ENCODE data around the gene TMEM108. TPM values are rescaled to one million over a fixed set of nuclear protein-coding genes. Genes with fewer than 3 reads are reported as not detected.
A peak's percentile ranks its signal among the peaks of the same experiment; 100 is the strongest.

Gene TMEM108
- total and polyA plus RNA-seq, 2 donors (not counting 1 experiment from before 2014, with no cell fraction given): 0.10 to 0.17 TPM

- H4K20me1 ChIP-seq (ENCODE audit: control insufficient read depth, extremely low read depth, insufficient read depth, low read length): no peaks in the 10 kb centered on the region
- no peaks in the 10 kb centered on the region for H3K79me2 ChIP-seq (ENCODE audit: control insufficient read depth, insufficient read depth, low read length)
- H3K27me3 ChIP-seq (ENCODE audit: control insufficient read depth, insufficient read depth, low read length): no peaks in the 10 kb centered on the region
- no peak overlapping the region for H2AFZ ChIP-seq (ENCODE audit: low read length)
- no peaks in the 10 kb centered on the region for H3K4me1 ChIP-seq (ENCODE audit: control insufficient read depth, extremely low read depth, insufficient read depth, low read length)
- H3K9ac ChIP-seq (ENCODE audit: insufficient read depth, low read length): no peak overlapping the region
- no peak overlapping the region for H3K4me2 ChIP-seq (ENCODE audit: extremely low read depth, insufficient read depth, low read length)
- H3K27ac ChIP-seq (ENCODE audit: insufficient read depth, low read length): no peak overlapping the region
- H3K9me3 ChIP-seq (ENCODE audit: control insufficient read depth, insufficient read depth, low read depth, low read length): no peaks in the 10 kb centered on the region
- TF ChIP-seq EZH2 (IDR thresholded peaks at IDR 0.05; ENCODE audit: low read length, missing control alignments): no peak
- TF ChIP-seq, protein P1, sequence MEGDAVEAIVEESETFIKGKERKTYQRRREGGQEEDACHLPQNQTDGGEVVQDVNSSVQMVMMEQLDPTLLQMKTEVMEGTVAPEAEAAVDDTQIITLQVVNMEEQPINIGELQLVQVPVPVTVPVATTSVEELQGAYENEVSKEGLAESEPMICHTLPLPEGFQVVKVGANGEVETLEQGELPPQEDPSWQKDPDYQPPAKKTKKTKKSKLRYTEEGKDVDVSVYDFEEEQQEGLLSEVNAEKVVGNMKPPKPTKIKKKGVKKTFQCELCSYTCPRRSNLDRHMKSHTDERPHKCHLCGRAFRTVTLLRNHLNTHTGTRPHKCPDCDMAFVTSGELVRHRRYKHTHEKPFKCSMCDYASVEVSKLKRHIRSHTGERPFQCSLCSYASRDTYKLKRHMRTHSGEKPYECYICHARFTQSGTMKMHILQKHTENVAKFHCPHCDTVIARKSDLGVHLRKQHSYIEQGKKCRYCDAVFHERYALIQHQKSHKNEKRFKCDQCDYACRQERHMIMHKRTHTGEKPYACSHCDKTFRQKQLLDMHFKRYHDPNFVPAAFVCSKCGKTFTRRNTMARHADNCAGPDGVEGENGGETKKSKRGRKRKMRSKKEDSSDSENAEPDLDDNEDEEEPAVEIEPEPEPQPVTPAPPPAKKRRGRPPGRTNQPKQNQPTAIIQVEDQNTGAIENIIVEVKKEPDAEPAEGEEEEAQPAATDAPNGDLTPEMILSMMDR (conservative IDR thresholded peaks at IDR 0.05 in 1 of 2, IDR thresholded peaks at IDR 0.05 in 1 of 2; ENCODE audit: low read depth in 1 of 2, low read length in 2 of 2): no peak
- peak in 1 of 2 donors; percentile 70 for DNase-seq (ENCODE audit: low read depth in 2 of 2)
- H3K36me3 ChIP-seq (ENCODE audit: control insufficient read depth, insufficient read depth, low read length): no peaks in the 10 kb centered on the region
- H3K4me3 ChIP-seq (replicated peaks in 1 of 4; ENCODE audit: control extremely low read depth in 1 of 4, insufficient read depth in 1 of 4, low read depth in 3 of 4, low read length in 4 of 4): no peak overlapping the region
Measured at GRCh38 chr3:133426721-133427120, 388.5 kb downstream of the TMEM108 start.

GRCh38 chr3:133428552-133428951, 390.4 kb downstream of the TMEM108 start:
- H3K9me3 ChIP-seq (ENCODE audit: control insufficient read depth, insufficient read depth, low read depth, low read length): no peaks in the 10 kb centered on the region
- no peak overlapping the region for H3K4me3 ChIP-seq (replicated peaks in 1 of 4; ENCODE audit: control extremely low read depth in 1 of 4, insufficient read depth in 1 of 4, low read depth in 3 of 4, low read length in 4 of 4)
- no peaks in the 10 kb centered on the region for H3K79me2 ChIP-seq (ENCODE audit: control insufficient read depth, insufficient read depth, low read length)
- H3K4me1 ChIP-seq (ENCODE audit: control insufficient read depth, extremely low read depth, insufficient read depth, low read length): no peaks in the 10 kb centered on the region
- H3K36me3 ChIP-seq (ENCODE audit: control insufficient read depth, insufficient read depth, low read length): no peaks in the 10 kb centered on the region
- DNase-seq (ENCODE audit: low read depth in 2 of 2): no peak
- H2AFZ ChIP-seq (ENCODE audit: low read length): no peak overlapping the region
- H3K27ac ChIP-seq (ENCODE audit: insufficient read depth, low read length): no peak overlapping the region
- H4K20me1 ChIP-seq (ENCODE audit: control insufficient read depth, extremely low read depth, insufficient read depth, low read length): no peaks in the 10 kb centered on the region
- no peak overlapping the region for H3K9ac ChIP-seq (ENCODE audit: insufficient read depth, low read length)
- H3K27me3 ChIP-seq (ENCODE audit: control insufficient read depth, insufficient read depth, low read length): no peaks in the 10 kb centered on the region
- H3K4me2 ChIP-seq (ENCODE audit: extremely low read depth, insufficient read depth, low read length): no peak overlapping the region
- TF ChIP-seq EZH2 (IDR thresholded peaks at IDR 0.05; ENCODE audit: low read length, missing control alignments): no peak

- Histone ChIP-seq H3K27ac (ENCODE audit: insufficient read depth, low read length) (no peak overlapping the region), H3K4me1 (ENCODE audit: control insufficient read depth, extremely low read depth, insufficient read depth, low read length) (no peaks in the 10 kb centered on the region), H3K4me2 (ENCODE audit: extremely low read depth, insufficient read depth, low read length) (no peak overlapping the region), H4K20me1 (ENCODE audit: control insufficient read depth, extremely low read depth, insufficient read depth, low read length) (no peaks in the 10 kb centered on the region), H3K79me2 (ENCODE audit: control insufficient read depth, insufficient read depth, low read length) (no peaks in the 10 kb centered on the region), H3K36me3 (ENCODE audit: control insufficient read depth, insufficient read depth, low read length) (no peaks in the 10 kb centered on the region), H3K4me3 (replicated peaks in 1 of 4; ENCODE audit: control extremely low read depth in 1 of 4, insufficient read depth in 1 of 4, low read depth in 3 of 4, low read length in 4 of 4) (no peak overlapping the region), H2AFZ (ENCODE audit: low read length) (no peak overlapping the region), H3K9ac (ENCODE audit: insufficient read depth, low read length) (no peak overlapping the region), H3K27me3 (ENCODE audit: control insufficient read depth, insufficient read depth, low read length) (no peaks in the 10 kb centered on the region), H3K9me3 (ENCODE audit: control insufficient read depth, insufficient read depth, low read depth, low read length) (no peaks in the 10 kb centered on the region)
- TF ChIP-seq EZH2 (IDR thresholded peaks at IDR 0.05; ENCODE audit: low read length, missing control alignments): no peak
- TF ChIP-seq, protein P1 (conservative IDR thresholded peaks at IDR 0.05 in 1 of 2, IDR thresholded peaks at IDR 0.05 in 1 of 2; ENCODE audit: low read depth in 1 of 2, low read length in 2 of 2): no peak
- DNase-seq (ENCODE audit: low read depth in 2 of 2): no peak
Measured at GRCh38 chr3:133429063-133429462, 390.9 kb downstream of the TMEM108 start.
